SK-N-SH (cell line): ENCODE results near the gene HCN1. TPM values are rescaled to one million over a fixed set of nuclear protein-coding genes. Genes with fewer than 3 reads are reported as not detected.

ENCODE experiments used
- CTCF ChIA-PET: fragments of 300-600, 350-600 bp; formaldehyde crosslinking; extraction: SDS; loops from one replicate; lab custom pipeline; 2021; lab: Yijun Ruan, JAX
- POLR2A ChIA-PET: fragments of 350-600 bp; sonication (Branson Sonifier 250); formaldehyde crosslinking; extraction: SDS; loops from one replicate; lab custom pipeline; 2020; ENCODE audit warnings: antibody characterized with exemption, inconsistent platforms; lab: Yijun Ruan, JAX
- DNase-seq: peaks from one replicate; pipeline ENCODE4 v3.0.0; 2012
- H2AFZ ChIP-seq: fragments of 200-600 bp; sonication (generic); 2 replicates; pipeline ENCODE4 v1.8.1; 2016; ENCODE audit warnings: antibody characterized with exemption, mild to moderate bottlenecking, low read depth
- H3F3A ChIP-seq: fragments of 200-600 bp; sonication (generic); replicated peaks from 2 replicates; pipeline ENCODE3; 2016; ENCODE audit warnings: antibody characterized with exemption, mild to moderate bottlenecking; ENCODE audit not compliant: insufficient read depth
- H3K27ac ChIP-seq, 2 experiments: fragments of 200-500 bp in 1 of 2; fragments of 200-600 bp in 1 of 2; sonication (Bioruptor generic) in 1 of 2; sonication (generic), shearing (Covaris generic) in 1 of 2; 2 replicates each; pipeline versions ENCODE4 v1.5.1 to v1.6.1; 2014 to 2016; ENCODE audit warnings: low read depth in 2 of 2, inconsistent platforms in 1 of 2, low read length in 1 of 2, mild to moderate bottlenecking in 1 of 2, mixed read lengths in 1 of 2
- H3K27me3 ChIP-seq: fragments of 200-600 bp; sonication (generic), shearing (Covaris generic); 2 replicates; pipeline ENCODE4 v1.6.1; 2016; ENCODE audit warnings: mixed run types; ENCODE audit not compliant: insufficient read depth
- H3K36me3 ChIP-seq, 2 experiments: fragments of 200-500 bp in 1 of 2; fragments of 200-600 bp in 1 of 2; sonication (Bioruptor generic) in 1 of 2; sonication (generic) in 1 of 2; replicated peaks in 1 of 2; 2 replicates each; pipeline versions ENCODE3 to v1.5.1; 2014 to 2016; ENCODE audit warnings: low read length in 1 of 2, mild to moderate bottlenecking in 1 of 2; ENCODE audit not compliant: insufficient read depth in 2 of 2, control insufficient read depth in 1 of 2
- H3K4me1 ChIP-seq, 2 experiments: fragments of 200-500 bp in 1 of 2; fragments of 200-600 bp in 1 of 2; sonication (Bioruptor generic) in 1 of 2; sonication (generic), shearing (Covaris generic) in 1 of 2; 2 replicates each; pipeline versions ENCODE4 v1.5.1 to v1.6.1; 2014 to 2016; ENCODE audit warnings: low read depth in 1 of 2, low read length in 1 of 2, mixed run types in 1 of 2; ENCODE audit not compliant: insufficient read depth in 2 of 2, control insufficient read depth in 1 of 2
- H3K4me2 ChIP-seq: fragments of 200-600 bp; sonication (generic), shearing (Covaris generic); 2 replicates; pipeline ENCODE4 v1.6.1; 2017; ENCODE audit warnings: mixed run types
- H3K4me3 ChIP-seq, 2 experiments: fragments of 200-500 bp in 1 of 2; fragments of 200-600 bp in 1 of 2; sonication (Bioruptor generic) in 1 of 2; sonication (generic), shearing (Covaris generic) in 1 of 2; 2 replicates each; pipeline versions ENCODE4 v1.5.1 to v1.8.1; 2014 to 2016; ENCODE audit warnings: low read depth in 2 of 2, inconsistent platforms in 1 of 2, low read length in 1 of 2, mild to moderate bottlenecking in 1 of 2, mixed read lengths in 1 of 2, moderate library complexity in 1 of 2
- H3K79me2 ChIP-seq: fragments of 200-600 bp; sonication (generic); 2 replicates; pipeline ENCODE4 v1.8.1; 2017; ENCODE audit warnings: mild to moderate bottlenecking; ENCODE audit not compliant: insufficient read depth
- H3K9ac ChIP-seq: fragments of 200-600 bp; sonication (generic); 2 replicates; pipeline ENCODE4 v1.6.1; 2017; ENCODE audit warnings: mixed run types
- H3K9me2 ChIP-seq: fragments of 200-600 bp; sonication (generic); 2 replicates; pipeline ENCODE4 v1.6.1; 2017; ENCODE audit warnings: mixed run types
- H3K9me3 ChIP-seq: fragments of 200-600 bp; sonication (generic); 2 replicates; pipeline ENCODE4 v1.6.1; 2017; ENCODE audit warnings: mixed run types, mild to moderate bottlenecking, moderate library complexity
- H4K20me1 ChIP-seq: fragments of 200-600 bp; sonication (generic); 2 replicates; pipeline ENCODE4 v1.6.1; 2017; ENCODE audit warnings: mild to moderate bottlenecking, mixed run types; ENCODE audit not compliant: insufficient read depth
- EP300 ChIP-seq, 2 experiments: IDR thresholded peaks; 2 replicates each; pipeline versions ENCODE4 v1.4.0 to v1.6.1; 2012; ENCODE audit warnings: borderline replicate concordance in 1 of 2, low read depth in 1 of 2, low read length in 1 of 2
- FOSL2 ChIP-seq: IDR thresholded peaks from 2 replicates; pipeline ENCODE4 v1.4.0; 2012; ENCODE audit warnings: low read depth, mild to moderate bottlenecking, moderate library complexity, borderline replicate concordance
- GABPA ChIP-seq: IDR thresholded peaks from 2 replicates; pipeline ENCODE4 v1.4.0; 2012; ENCODE audit warnings: low read depth, mild to moderate bottlenecking
- IRF3 ChIP-seq: fragments of 150-350 bp; IDR thresholded peaks from 2 replicates; pipeline ENCODE4 v1.6.1; 2016; ENCODE audit warnings: mild to moderate bottlenecking, low read depth, low read length
- JUND ChIP-seq: IDR thresholded peaks from 2 replicates; pipeline ENCODE4 v1.4.0; 2012
- MXI1 ChIP-seq: IDR thresholded peaks from 2 replicates; pipeline ENCODE4 v1.6.1; 2012; ENCODE audit warnings: mild to moderate bottlenecking, low read depth, low read length, improper control_type of control experiment
- RAD21 ChIP-seq: IDR thresholded peaks from 2 replicates; pipeline ENCODE4 v1.6.1; 2012; ENCODE audit warnings: mild to moderate bottlenecking, low read length
- REST ChIP-seq: IDR thresholded peaks from 2 replicates; pipeline ENCODE4 v1.6.1; 2012; ENCODE audit warnings: mild to moderate bottlenecking, low read depth, low read length, moderate library complexity
- RFX5 ChIP-seq: IDR thresholded peaks from 2 replicates; pipeline ENCODE4 v1.6.1; 2012; ENCODE audit warnings: mild to moderate bottlenecking, improper control_type of control experiment, low read length
- SIN3A ChIP-seq: IDR thresholded peaks from 2 replicates; pipeline ENCODE4 v1.6.1; 2012; ENCODE audit warnings: low read depth, mild to moderate bottlenecking, low read length, moderate library complexity, borderline replicate concordance
- TCF12 ChIP-seq: IDR thresholded peaks from 2 replicates; pipeline ENCODE4 v1.4.0; 2012
- WGBS: methylation state at CpG from one replicate; pipeline ENCODE4 v1.1.6; 2017; ENCODE audit warnings: low lambda C conversion rate; 5-methylcytosine and 5-hydroxymethylcytosine counted together
- polyA plus RNA-seq, 3 experiments: library from polyadenylated mRNA; depleted of rRNA; stranded (reverse); fragments of >200 nt; gene quantifications; 2 replicates each; pipeline ENCODE4 v1.2.3, GENCODE V29; 2012
- TF ChIP-seq, protein P1 (sequence below): fragments of 150-350 bp; IDR thresholded peaks from 2 replicates; pipeline ENCODE4 v1.6.1; 2017; ENCODE audit warnings: antibody characterized with exemption, low read length, low read depth, borderline replicate concordance
- TF ChIP-seq, protein P2 (sequence below): IDR thresholded peaks from 2 replicates; pipeline ENCODE4 v1.4.0; 2012; ENCODE audit warnings: low read depth
- TF ChIP-seq, protein P3 (sequence below): IDR thresholded peaks from 2 replicates; pipeline ENCODE4; 2012

HCN1 gene
- polyA plus RNA-seq, 1 of the 3 experiments (the other 2 are of a cell fraction) = not detected

- CTCF ChIA-PET = no interaction called here
- no peak for TF ChIP-seq TCF12
- no peak for TF ChIP-seq JUND
- TF ChIP-seq SIN3A = no peak
- TF ChIP-seq EP300 (IDR thresholded peaks at IDR 0.05; ENCODE audit: borderline replicate concordance in 1 of 2, low read depth in 1 of 2, low read length in 1 of 2) = no peak
- TF ChIP-seq GABPA = no peak
- TF ChIP-seq, protein P1, sequence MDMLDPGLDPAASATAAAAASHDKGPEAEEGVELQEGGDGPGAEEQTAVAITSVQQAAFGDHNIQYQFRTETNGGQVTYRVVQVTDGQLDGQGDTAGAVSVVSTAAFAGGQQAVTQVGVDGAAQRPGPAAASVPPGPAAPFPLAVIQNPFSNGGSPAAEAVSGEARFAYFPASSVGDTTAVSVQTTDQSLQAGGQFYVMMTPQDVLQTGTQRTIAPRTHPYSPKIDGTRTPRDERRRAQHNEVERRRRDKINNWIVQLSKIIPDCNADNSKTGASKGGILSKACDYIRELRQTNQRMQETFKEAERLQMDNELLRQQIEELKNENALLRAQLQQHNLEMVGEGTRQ = no peak
- TF ChIP-seq RFX5 = no peak
- no peak for TF ChIP-seq RAD21
- TF ChIP-seq, protein P2, sequence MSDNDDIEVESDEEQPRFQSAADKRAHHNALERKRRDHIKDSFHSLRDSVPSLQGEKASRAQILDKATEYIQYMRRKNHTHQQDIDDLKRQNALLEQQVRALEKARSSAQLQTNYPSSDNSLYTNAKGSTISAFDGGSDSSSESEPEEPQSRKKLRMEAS = no peak
- no peak for TF ChIP-seq REST
- no peak for TF ChIP-seq FOSL2
- TF ChIP-seq IRF3 = no peak
- no peak for TF ChIP-seq MXI1
- TF ChIP-seq, protein P3, sequence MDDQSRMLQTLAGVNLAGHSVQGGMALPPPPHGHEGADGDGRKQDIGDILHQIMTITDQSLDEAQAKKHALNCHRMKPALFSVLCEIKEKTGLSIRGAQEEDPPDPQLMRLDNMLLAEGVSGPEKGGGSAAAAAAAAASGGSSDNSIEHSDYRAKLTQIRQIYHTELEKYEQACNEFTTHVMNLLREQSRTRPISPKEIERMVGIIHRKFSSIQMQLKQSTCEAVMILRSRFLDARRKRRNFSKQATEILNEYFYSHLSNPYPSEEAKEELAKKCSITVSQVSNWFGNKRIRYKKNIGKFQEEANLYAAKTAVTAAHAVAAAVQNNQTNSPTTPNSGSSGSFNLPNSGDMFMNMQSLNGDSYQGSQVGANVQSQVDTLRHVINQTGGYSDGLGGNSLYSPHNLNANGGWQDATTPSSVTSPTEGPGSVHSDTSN = no peak
Measured at GRCh38 chr5:45264447-45264846, 431.7 kb downstream of the HCN1 start.

More at GRCh38 chr5:45264447-45264846, 431.7 kb downstream of the HCN1 start:
- H3K79me2 ChIP-seq = no peaks in the 10 kb centered on the region
- WGBS = 0% methylated on average over 1 of the region's 1 CpG
- H3K27ac ChIP-seq = no peak overlapping the region
- peaks cover 7% of the 10 kb centered on the region; the same call in 1 of the 2 replicates for H3K27me3 ChIP-seq
- no peak for DNase-seq
- H3K9me2 ChIP-seq = no peaks in the 10 kb centered on the region
- H3K36me3 ChIP-seq = no peaks in the 10 kb centered on the region
- no peaks in the 10 kb centered on the region for H3F3A ChIP-seq
- POLR2A ChIA-PET = no interaction called here
- no peak overlapping the region for H3K4me2 ChIP-seq
- H3K4me1 ChIP-seq = no peaks in the 10 kb centered on the region; a peak in 1 of 4 replicates
- no peak overlapping the region for H2AFZ ChIP-seq
- H3K4me3 ChIP-seq = no peak overlapping the region
- no peaks in the 10 kb centered on the region for H4K20me1 ChIP-seq
- no peak overlapping the region for H3K9ac ChIP-seq
- H3K9me3 ChIP-seq = no peaks in the 10 kb centered on the region
